Measurements from ENCODE around the gene SPECC1L.

Gene SPECC1L

GRCh38 chr22:24394254-24394653, 123.6 kb downstream of the SPECC1L start:
- DNase-seq (ENCODE audit: low read depth, low spot score): no peak
- ChIA-PET CTCF (interaction anchor here (1.3 kb wide), 1 partner anchor 131 kb away, joined by 4 read pairs; no protein-coding TSS in a partner anchor), POLR2A (no interaction called here)
- H3K4me3 ChIP-seq (ENCODE audit: low read depth, low read length): no peak overlapping the region
- no peak for TF ChIP-seq CTCF (IDR thresholded peaks at IDR 0.05; ENCODE audit: insufficient read depth, low read length, missing control alignments)

GRCh38 chr22:24398409-24398808, 127.8 kb downstream of the SPECC1L start:
- POLR2A ChIA-PET: no interaction called here
- no peak for TF ChIP-seq CTCF (IDR thresholded peaks at IDR 0.05; ENCODE audit: insufficient read depth, low read length, missing control alignments)
- no peak for DNase-seq (ENCODE audit: low read depth, low spot score)
- no peak overlapping the region for H3K4me3 ChIP-seq (ENCODE audit: low read depth, low read length)
- CTCF ChIA-PET: interaction anchor here (1.1 to 2.3 kb wide), 5 partner anchors 8 to 74 kb away, joined by 3 to 6 read pairs (median 3); no protein-coding TSS in a partner anchor

GRCh38 chr22:24400034-24400725, 129.5 kb downstream of the SPECC1L start:
- no peak for TF ChIP-seq CTCF (IDR thresholded peaks at IDR 0.05; ENCODE audit: insufficient read depth, low read length, missing control alignments)
- no peak for DNase-seq (ENCODE audit: low read depth, low spot score)
- CTCF ChIA-PET: interaction anchor here (0.7 to 1.0 kb wide), 2 partner anchors 126 kb away, joined by 3 to 4 read pairs; no protein-coding TSS in a partner anchor
- POLR2A ChIA-PET: no interaction called here
- H3K4me3 ChIP-seq (ENCODE audit: low read depth, low read length): no peak overlapping the region

- ChIA-PET CTCF (interaction anchor here (1.0 to 2.4 kb wide), 2 partner anchors 10 to 125 kb away, joined by 4 to 11 read pairs; no protein-coding TSS in a partner anchor), POLR2A (no interaction called here)
- no peak overlapping the region for H3K4me3 ChIP-seq (ENCODE audit: low read depth, low read length)
- DNase-seq (ENCODE audit: low read depth, low spot score): no peak
- TF ChIP-seq CTCF (IDR thresholded peaks at IDR 0.05; ENCODE audit: insufficient read depth, low read length, missing control alignments): no peak
Measured at GRCh38 chr22:24400726-24401596, 130.3 kb downstream of the SPECC1L start.

GRCh38 chr22:24401931-24402367, 131.3 kb downstream of the SPECC1L start:
- POLR2A ChIA-PET: interaction anchor here (1.0 kb wide), 1 partner anchor 10 kb away, joined by 3 read pairs; no protein-coding TSS in a partner anchor
- TF ChIP-seq CTCF (IDR thresholded peaks at IDR 0.05; ENCODE audit: insufficient read depth, low read length, missing control alignments): no peak
- DNase-seq (ENCODE audit: low read depth, low spot score): no peak

More at GRCh38 chr22:24401931-24402367, 131.3 kb downstream of the SPECC1L start:
- H3K4me3 ChIP-seq (ENCODE audit: low read depth, low read length): no peak overlapping the region
- CTCF ChIA-PET: interaction anchor here (1.1 to 2.4 kb wide), 3 partner anchors 11 to 124 kb away, joined by 3 to 15 read pairs (median 11); no protein-coding TSS in a partner anchor
